ENCODE data around the gene PRSS36.
"Not testable (repeated sequence)": the region's sequence is repeated elsewhere in the genome, so short reads cannot be mapped to it uniquely, and the experiment has no call there.

PRSS36 gene

DNA sequence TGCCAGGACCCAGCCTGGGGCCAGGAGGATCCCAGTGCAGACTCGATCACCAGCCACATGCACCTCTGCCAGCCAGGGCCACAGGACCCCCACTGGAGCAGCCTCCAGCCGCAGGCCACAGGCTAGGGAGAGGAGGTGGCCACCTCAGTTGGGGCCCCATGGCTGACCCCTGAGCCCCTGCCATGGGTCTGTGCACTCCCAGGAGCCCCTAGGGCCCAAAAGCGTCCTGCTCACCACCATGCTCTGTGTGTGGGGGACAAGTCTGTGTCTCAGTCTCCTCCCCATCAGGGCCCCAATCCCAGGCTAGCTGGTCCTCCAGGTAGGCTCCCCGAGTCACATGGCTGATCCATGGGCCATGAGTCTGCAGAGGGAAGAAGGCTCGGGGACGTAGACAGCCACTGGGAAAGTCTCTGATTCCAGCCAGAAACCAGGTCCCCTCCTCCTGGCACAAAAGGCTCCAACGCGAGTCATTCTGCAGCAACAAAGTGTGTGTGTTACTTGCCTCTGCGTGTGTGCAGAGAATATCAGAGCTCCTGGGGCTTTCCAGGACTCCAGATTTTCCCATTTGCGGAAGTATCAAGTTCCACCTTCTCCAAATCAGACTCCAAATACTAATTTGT is 8.3 kb downstream of the PRSS36 start:
- no peak for DNase-seq (ENCODE audit: low read depth in 2 of 2)

- not testable (repeated sequence) for DNase-seq (ENCODE audit: low read depth in 2 of 2)
Observed at GRCh38 chr16:31141071-31141469, 8.8 kb downstream of the PRSS36 start.

DNA sequence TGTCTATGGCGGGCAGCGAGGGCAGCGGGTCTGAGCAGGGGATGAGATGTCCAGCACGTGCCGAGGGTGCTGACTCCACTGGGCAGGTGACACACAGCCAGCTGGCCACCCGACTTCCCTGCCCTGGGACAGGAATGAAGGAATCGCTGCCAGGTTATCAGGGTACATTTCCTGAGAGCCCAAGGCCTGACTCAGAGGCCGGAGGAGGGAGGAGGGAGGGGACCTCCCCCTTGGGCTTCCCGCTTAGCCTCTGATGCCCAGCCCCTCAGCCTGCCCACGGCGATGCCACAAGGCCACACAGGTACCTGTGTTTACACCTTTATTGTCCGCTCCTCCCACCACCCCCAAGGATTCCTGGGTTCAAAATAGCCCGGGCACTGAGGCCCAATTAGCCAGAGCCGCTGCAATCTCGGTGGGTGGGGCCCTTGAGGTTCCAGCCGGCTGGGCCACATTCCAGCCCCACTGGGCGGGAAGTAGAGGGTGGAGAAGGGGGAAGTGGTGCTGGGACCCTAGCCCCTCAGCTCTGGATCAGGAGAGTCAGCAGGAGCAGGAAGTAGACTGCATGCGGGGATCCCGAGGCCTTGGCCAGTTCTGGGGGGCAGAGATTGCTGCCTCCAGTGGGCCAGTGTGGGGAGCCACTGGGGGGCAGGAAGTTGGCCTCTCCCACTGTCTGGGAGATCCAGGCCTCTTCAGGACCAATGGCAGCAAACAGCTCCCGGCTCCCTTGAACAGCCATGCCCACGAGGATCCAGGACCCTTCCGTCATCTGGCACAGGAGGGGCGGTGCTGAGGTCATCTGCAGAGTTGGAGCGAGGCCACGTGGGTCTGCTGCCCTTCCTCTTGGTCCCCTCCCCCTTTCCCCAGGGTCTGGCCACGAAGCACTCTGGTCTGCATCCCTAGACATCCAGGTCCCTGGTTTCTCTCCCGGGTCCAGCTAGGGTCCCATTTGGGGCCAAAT is 11.0 kb downstream of the PRSS36 start:
- DNase-seq (ENCODE audit: low read depth in 2 of 2), result no peak

- not testable (repeated sequence) for DNase-seq (ENCODE audit: low read depth in 2 of 2)
Observed at GRCh38 chr16:31136822-31137499, 12.9 kb downstream of the PRSS36 start.

DNA sequence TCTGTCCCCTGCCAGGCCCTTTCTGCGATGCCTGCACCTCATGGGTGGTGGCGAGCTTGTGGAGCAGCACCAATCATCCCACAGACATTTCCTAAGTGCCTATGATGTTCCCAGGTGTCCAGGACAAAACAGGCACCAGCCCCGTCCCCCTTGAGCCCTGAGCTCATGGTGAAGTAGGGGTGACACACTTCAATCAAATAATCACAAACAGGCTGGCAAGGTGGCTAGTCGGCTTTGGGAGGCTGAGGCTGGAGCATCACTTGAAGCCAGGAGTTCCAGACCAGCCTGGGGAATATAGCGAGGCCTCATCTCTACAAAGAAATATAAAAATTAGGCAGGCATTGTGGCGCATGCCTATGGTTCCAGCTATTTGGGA is 13.6 kb downstream of the PRSS36 start:
- DNase-seq (ENCODE audit: low read depth in 2 of 2), result no peak

DNA sequence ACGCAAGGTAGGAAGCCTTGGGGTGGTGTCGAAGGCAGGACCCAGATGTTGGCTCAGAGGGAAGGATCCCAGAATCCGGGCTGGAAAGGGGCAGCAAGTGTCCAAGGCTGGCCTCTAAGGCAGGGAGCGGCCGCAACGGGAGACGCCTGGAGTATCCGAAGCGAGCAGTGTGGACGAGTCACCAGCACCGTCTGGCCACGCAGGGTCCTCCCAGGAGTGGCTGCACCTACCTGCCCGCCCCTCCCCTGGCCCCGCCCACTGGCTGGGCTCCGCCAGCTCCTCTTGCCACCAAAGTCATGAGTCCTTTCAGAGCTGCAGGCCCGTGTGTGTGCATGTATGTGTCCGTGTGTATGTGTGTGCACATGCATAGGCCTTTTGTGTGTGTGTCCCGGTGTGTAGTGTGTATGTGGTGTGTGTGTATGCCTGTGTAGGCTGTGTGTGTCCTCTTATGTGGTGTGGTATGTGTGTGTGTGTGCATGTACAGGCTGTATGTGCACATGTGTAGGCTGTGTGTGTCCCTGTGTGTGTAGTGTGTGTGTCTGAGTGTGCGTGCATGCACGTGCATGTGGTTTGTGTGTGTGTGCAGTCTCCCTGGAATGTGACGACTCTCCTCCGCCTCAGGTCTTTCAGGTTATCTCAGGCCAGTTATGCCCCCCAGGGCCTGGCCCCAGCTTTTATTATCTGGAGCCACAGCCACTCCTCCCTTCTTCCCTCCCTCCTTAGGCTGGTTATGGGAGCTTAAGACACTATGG is 14.2 kb downstream of the PRSS36 start, which contains the start of gene PRSS8:
Gene PRSS8 (minus strand): TSS at position 193 of the 752 bp plus-strand sequence. CDS start 229 bp downstream, outside the sequence.
- DNase-seq (ENCODE audit: low read depth in 2 of 2), result no peak

DNA sequence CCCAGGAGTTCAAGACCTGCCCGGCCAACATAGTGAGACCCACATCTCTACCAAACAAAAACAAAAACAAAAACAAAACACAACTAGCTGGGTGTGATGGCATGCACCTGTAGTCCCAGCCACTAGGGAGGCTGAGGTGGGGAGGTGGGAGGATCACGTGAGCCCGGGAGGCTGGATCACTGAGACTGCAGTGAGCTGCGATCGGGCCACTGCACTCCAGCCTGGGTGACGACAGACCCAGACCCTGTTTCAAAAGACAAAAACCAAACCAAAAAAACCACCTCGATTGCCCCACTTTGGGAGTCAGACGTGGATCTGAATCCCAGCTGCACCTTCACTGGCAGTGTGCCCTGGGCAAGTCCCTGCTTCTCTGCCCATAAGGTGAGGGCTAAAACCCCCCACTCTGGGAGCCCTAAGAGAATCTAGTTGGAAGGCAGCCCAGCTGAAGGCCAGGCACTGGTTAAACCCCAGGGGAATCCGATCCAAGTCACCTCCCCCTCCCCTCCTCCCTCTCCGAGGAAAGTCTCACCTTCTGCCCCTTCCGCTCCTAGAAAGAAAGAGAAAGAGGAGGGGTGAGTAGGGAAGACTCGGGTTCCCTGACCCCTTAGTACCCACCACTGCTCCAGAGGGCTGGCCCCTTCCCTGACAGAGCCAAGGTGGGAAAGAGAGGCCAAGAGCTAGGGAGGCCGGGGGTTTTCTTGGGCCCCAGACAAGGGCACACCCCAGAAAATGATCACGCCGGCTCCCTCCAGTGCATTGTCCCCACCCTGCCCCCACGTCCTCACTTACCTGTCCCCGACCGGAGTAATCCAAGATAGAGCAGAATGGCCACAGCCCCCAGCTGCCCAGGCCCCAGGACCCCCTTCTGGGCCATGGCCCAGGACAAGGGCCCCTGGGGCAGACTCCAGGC is 15.0 kb downstream of the PRSS36 start:
- DNase-seq (ENCODE audit: low read depth in 2 of 2), result no peak

GRCh38 chr16:31134091-31134571 is 15.7 kb downstream of the PRSS36 start:
- no peak for DNase-seq (ENCODE audit: low read depth in 2 of 2)

- no peak for DNase-seq (ENCODE audit: low read depth in 2 of 2)
Observed at GRCh38 chr16:31133046-31133501, 16.8 kb downstream of the PRSS36 start.

- DNase-seq (ENCODE audit: low read depth in 2 of 2), result no peak
Observed at GRCh38 chr16:31132303-31132979, 17.4 kb downstream of the PRSS36 start.

- no peak for DNase-seq (ENCODE audit: low read depth in 2 of 2)
Observed at GRCh38 chr16:31131841-31132271, 18.0 kb downstream of the PRSS36 start.

- DNase-seq (ENCODE audit: low read depth in 2 of 2), result no peak
Observed at GRCh38 chr16:31131416-31131815, 18.4 kb downstream of the PRSS36 start.

DNA sequence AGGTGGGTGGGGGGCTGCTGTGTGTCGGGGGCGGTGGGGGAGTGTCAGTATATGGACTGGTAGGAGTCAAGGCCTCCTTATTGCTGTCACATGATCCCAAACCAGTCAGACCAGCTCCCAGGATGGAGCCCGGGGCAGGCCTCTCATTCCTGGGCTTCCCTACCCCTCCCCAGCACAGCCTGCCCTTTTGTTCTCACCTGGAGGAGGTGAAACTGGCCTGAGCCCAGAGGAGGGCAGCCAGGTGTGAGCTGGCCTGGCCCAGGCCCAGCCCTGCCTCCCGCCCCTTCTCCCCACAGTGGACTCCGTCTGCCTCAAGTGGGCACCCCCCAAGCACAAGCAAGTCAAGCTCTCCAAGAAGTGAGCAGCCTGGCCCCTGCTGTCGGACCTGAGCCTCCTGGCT is 19.0 kb downstream of the PRSS36 start:
- no peak for DNase-seq (ENCODE audit: low read depth in 2 of 2)

DNA sequence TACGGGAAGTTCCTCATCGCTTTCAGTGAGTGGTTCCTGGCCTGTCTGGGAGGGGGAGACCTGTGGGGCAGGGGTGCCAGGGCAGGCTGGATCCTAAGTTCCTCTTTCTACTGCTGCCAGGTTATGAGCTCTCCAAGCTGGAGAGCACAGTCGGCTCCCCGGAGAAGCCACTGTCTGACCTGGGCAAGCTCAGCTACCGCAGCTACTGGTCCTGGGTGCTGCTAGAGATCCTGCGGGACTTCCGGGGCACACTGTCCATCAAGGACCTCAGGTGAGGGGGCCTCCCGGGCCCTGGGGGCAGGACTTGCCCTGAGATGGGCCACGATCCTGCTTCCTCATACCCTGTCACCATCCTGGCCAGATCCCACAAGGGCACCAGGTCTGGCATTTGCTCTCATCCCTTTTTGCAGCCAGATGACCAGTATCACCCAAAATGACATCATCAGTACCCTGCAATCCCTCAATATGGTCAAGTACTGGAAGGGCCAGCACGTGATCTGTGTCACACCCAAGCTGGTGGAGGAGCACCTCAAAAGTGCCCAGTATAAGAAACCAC is 19.5 kb downstream of the PRSS36 start:
- DNase-seq (ENCODE audit: low read depth in 2 of 2), result no peak

DNA sequence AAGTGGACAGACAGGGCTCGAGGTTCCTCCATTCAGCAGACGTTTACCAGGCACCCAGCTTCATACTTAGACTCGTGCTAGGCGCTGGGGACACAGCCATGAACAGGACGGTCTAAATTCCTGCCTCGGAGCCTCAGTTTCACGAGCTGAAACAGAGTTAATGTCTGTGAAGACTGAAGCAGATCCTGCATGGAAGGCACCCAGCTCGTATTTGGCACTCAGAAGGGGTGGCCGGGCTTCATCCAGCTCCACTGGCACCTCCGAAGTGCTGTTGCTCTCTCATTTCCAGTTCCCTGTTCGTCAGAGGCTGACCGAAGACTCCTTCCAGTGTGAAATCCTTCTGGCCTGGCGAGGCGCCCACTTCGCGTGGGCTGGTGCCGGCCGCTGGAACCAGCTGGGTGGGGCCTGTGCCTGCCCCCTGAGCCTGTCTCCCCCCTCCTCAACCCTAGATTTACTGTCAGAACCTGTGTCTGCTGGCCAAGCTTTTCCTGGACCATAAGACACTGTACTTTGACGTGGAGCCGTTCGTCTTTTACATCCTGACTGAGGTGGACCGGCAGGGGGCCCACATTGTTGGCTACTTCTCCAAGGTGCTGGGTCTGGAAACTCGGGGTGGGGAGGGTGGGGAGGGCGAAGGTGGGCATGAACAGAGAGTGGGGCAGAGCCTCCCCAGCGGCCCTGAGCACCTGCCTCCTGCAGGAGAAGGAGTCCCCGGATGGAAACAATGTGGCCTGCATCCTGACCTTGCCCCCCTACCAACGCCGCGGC is 20.1 kb downstream of the PRSS36 start:
- no peak for DNase-seq (ENCODE audit: low read depth in 2 of 2)

- DNase-seq (ENCODE audit: low read depth in 2 of 2), result no peak
Observed at GRCh38 chr16:31128711-31129567, 20.9 kb downstream of the PRSS36 start.

GRCh38 chr16:31127182-31127581 is 22.7 kb downstream of the PRSS36 start:
- no peak for DNase-seq (ENCODE audit: low read depth in 2 of 2)

- DNase-seq (ENCODE audit: low read depth in 2 of 2), result no peak
Observed at GRCh38 chr16:31125844-31126243, 24.0 kb downstream of the PRSS36 start.
